OCI-LY1 (cell line): ENCODE data around the gene P3H2.

ENCODE experiments used
- H2AFZ ChIP-seq: fragments of 200-600 bp; sonication (generic), shearing (Covaris generic); 2 replicates; pipeline ENCODE4 v1.6.0; 2014; ENCODE audit warnings: antibody characterized with exemption, mild to moderate bottlenecking, low read length
- H3F3A ChIP-seq: fragments of 200-600 bp; sonication (generic), shearing (Covaris generic); 2 replicates; pipeline ENCODE4 v1.6.0; 2014; ENCODE audit warnings: mild to moderate bottlenecking, antibody characterized with exemption, low read length, moderate library complexity; ENCODE audit not compliant: insufficient read depth
- H3K27ac ChIP-seq: fragments of 200-600 bp; sonication (generic); 2 replicates; pipeline ENCODE4 v1.5.1; 2014; ENCODE audit warnings: low read length, mixed run types, mild to moderate bottlenecking, low read depth; ENCODE audit not compliant: poor library complexity, severe bottlenecking
- H3K27me3 ChIP-seq: fragments of 200-600 bp; sonication (generic); 2 replicates; pipeline ENCODE4 v1.6.0; 2014; ENCODE audit warnings: antibody characterized with exemption, mild to moderate bottlenecking, low read length, moderate library complexity; ENCODE audit not compliant: insufficient read depth
- H3K36me3 ChIP-seq: fragments of 200-600 bp; sonication (generic); 2 replicates; pipeline ENCODE4 v1.6.1; 2014; ENCODE audit warnings: mild to moderate bottlenecking, antibody characterized with exemption, low read length, moderate library complexity, mixed read lengths; ENCODE audit not compliant: insufficient read depth
- H3K4me1 ChIP-seq: fragments of 200-600 bp; sonication (generic); 2 replicates; pipeline ENCODE4 v1.5.1; 2014; ENCODE audit warnings: mild to moderate bottlenecking, low read length, moderate library complexity; ENCODE audit not compliant: insufficient read depth, severe bottlenecking
- H3K4me2 ChIP-seq: fragments of 200-600 bp; sonication (generic), shearing (Covaris generic); 2 replicates; pipeline ENCODE4 v1.6.1; 2014; ENCODE audit warnings: low read length
- H3K4me3 ChIP-seq: fragments of 200-600 bp; sonication (generic); 2 replicates; pipeline ENCODE4 v1.5.1; 2014; ENCODE audit warnings: low read length, low read depth, mild to moderate bottlenecking, mixed read lengths; ENCODE audit not compliant: poor library complexity, severe bottlenecking
- H3K79me2 ChIP-seq: fragments of 200-600 bp; shearing (Covaris generic); 2 replicates; pipeline ENCODE4 v1.6.1; 2016; ENCODE audit warnings: mixed run types, low read length, mixed read lengths; ENCODE audit not compliant: insufficient read depth
- H3K9ac ChIP-seq: fragments of 200-600 bp; sonication (generic), shearing (Covaris generic); 2 replicates; pipeline ENCODE4 v1.6.1; 2014; ENCODE audit warnings: mild to moderate bottlenecking, low read length, mixed read lengths
- H3K9me2 ChIP-seq: fragments of 200-600 bp; sonication (generic), shearing (Covaris generic); 2 replicates; pipeline ENCODE4 v1.6.1; 2014; ENCODE audit warnings: low read depth, mild to moderate bottlenecking, low read length, mixed read lengths
- H3K9me3 ChIP-seq: fragments of 200-600 bp; shearing (Covaris generic); 2 replicates; pipeline ENCODE4 v1.6.1; 2014; ENCODE audit warnings: low read length, mixed read lengths
- H4K20me1 ChIP-seq: fragments of 200-600 bp; sonication (generic), shearing (Covaris generic); 2 replicates; pipeline ENCODE4 v1.6.0; 2016; ENCODE audit warnings: mild to moderate bottlenecking, low read length; ENCODE audit not compliant: insufficient read depth
- EZH2 ChIP-seq: fragments of 200-600 bp; sonication (generic), shearing (Covaris generic); IDR thresholded peaks from 2 replicates; pipeline ENCODE4 v1.8.0; 2017; ENCODE audit warnings: borderline replicate concordance, mixed run types, mild to moderate bottlenecking, antibody characterized with exemption, low read length, moderate library complexity, mixed read lengths
- TF ChIP-seq, protein P1 (sequence below): fragments of 200-600 bp; sonication (generic), shearing (Covaris generic); IDR thresholded peaks from 2 replicates; pipeline ENCODE4 v1.5.1; 2017; ENCODE audit warnings: mild to moderate bottlenecking, antibody characterized with exemption, low read length, moderate library complexity, mixed read lengths

The P3H2 gene

DNA sequence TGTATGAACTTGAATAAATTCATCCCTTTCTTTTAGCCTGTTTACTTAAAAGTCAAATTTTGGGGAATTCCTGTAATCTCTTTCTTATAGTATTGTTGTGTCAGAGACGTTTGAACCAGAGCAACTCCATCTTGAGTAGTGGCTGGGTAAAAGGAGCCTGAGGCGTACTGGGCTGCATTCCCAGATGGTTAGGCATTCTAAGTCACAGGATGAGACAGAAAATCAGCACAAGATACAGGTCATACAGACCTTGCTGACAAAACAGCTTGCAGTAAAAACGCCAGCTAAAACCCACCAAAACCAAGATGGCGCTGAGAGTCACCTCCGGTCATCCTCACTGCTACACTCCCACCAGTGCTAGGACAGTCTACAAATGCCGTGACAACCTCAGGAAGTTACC is 94.5 kb downstream of the P3H2 start:
- no peaks in the 10 kb centered on the region for H3K27me3 ChIP-seq
- H3K4me1 ChIP-seq: no peaks in the 10 kb centered on the region
- no peaks in the 10 kb centered on the region for H3K9me2 ChIP-seq
- no peaks in the 10 kb centered on the region for H4K20me1 ChIP-seq
- no peaks in the 10 kb centered on the region for H3K9me3 ChIP-seq
- H3K36me3 ChIP-seq: no peaks in the 10 kb centered on the region
- H3F3A ChIP-seq: no peaks in the 10 kb centered on the region
- TF ChIP-seq, protein P1, sequence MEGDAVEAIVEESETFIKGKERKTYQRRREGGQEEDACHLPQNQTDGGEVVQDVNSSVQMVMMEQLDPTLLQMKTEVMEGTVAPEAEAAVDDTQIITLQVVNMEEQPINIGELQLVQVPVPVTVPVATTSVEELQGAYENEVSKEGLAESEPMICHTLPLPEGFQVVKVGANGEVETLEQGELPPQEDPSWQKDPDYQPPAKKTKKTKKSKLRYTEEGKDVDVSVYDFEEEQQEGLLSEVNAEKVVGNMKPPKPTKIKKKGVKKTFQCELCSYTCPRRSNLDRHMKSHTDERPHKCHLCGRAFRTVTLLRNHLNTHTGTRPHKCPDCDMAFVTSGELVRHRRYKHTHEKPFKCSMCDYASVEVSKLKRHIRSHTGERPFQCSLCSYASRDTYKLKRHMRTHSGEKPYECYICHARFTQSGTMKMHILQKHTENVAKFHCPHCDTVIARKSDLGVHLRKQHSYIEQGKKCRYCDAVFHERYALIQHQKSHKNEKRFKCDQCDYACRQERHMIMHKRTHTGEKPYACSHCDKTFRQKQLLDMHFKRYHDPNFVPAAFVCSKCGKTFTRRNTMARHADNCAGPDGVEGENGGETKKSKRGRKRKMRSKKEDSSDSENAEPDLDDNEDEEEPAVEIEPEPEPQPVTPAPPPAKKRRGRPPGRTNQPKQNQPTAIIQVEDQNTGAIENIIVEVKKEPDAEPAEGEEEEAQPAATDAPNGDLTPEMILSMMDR: no peak
- no peak for TF ChIP-seq EZH2
- no peak overlapping the region for H3K9ac ChIP-seq
- H3K4me3 ChIP-seq: no peak overlapping the region
- no peak overlapping the region for H2AFZ ChIP-seq
- H3K4me2 ChIP-seq: no peak overlapping the region
- H3K79me2 ChIP-seq: no peaks in the 10 kb centered on the region
- no peak overlapping the region for H3K27ac ChIP-seq

DNA sequence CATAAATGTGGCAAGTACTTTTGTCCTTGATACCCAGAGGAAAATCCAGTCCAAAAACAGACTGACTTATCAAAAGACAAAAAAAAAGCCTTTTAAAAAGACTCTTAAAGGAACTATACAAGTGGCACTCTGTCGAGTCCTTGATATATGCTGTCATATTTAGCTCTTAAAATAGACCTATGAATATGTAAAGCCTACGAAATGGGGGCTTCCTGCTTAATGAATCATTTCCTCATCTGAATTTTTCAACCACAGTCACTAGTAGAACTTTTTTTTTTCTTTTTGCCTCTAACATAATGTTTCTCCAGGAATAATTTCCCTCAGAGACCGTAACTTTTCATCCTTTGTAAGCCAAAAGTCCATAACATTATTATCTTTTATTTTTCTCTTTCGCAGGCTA is 95.8 kb downstream of the P3H2 start:
- no peak overlapping the region for H3K27ac ChIP-seq

DNA sequence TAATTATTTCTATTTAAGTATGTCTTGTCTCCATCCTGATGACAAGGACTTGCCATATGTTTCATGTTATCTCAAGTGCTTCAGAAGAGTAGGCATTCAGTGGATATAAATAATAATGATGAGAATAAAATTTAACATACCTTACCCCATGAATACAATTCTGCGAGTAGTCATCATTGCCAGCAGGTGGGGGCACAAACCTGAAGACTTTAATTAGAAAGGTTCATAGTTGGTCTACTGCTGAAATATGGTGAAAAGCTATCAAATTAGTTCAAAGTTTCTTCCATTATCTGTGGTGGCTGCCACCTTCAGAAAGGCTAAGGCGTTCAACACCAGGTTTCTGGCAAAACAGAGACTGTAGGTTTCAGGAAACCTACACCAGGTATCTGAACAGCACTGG is 100.9 kb downstream of the P3H2 start:
- TF ChIP-seq, protein P1: no peak
- no peak for TF ChIP-seq EZH2
- no peaks in the 10 kb centered on the region for H3K9me3 ChIP-seq
- H3K27ac ChIP-seq: no peak overlapping the region
- H3K9ac ChIP-seq: no peak overlapping the region
- no peaks in the 10 kb centered on the region for H4K20me1 ChIP-seq
- H3K4me3 ChIP-seq: no peak overlapping the region
- no peaks in the 10 kb centered on the region for H3K9me2 ChIP-seq
- H3K36me3 ChIP-seq: no peaks in the 10 kb centered on the region
- no peak overlapping the region for H2AFZ ChIP-seq
- H3F3A ChIP-seq: no peaks in the 10 kb centered on the region
- no peaks in the 10 kb centered on the region for H3K4me1 ChIP-seq
- no peak overlapping the region for H3K4me2 ChIP-seq
- no peaks in the 10 kb centered on the region for H3K27me3 ChIP-seq
- no peaks in the 10 kb centered on the region for H3K79me2 ChIP-seq

More for the DNA sequence above, 95.8 kb downstream of the P3H2 start:
- TF ChIP-seq, protein P1: no peak
- TF ChIP-seq EZH2: no peak
- H3K9me2 ChIP-seq: no peaks in the 10 kb centered on the region
- H3F3A ChIP-seq: no peaks in the 10 kb centered on the region
- H3K79me2 ChIP-seq: no peaks in the 10 kb centered on the region
- no peak overlapping the region for H3K4me2 ChIP-seq
- H3K27me3 ChIP-seq: no peaks in the 10 kb centered on the region
- H3K36me3 ChIP-seq: no peaks in the 10 kb centered on the region
- H3K9me3 ChIP-seq: no peaks in the 10 kb centered on the region
- H3K9ac ChIP-seq: no peak overlapping the region
- no peaks in the 10 kb centered on the region for H4K20me1 ChIP-seq
- H2AFZ ChIP-seq: no peak overlapping the region
- H3K4me3 ChIP-seq: no peak overlapping the region
- H3K4me1 ChIP-seq: no peaks in the 10 kb centered on the region
